GM18909 (cell line): ENCODE measurements around the gene CCIN.
"Not testable (repeated sequence)": the region's sequence is repeated elsewhere in the genome, so short reads cannot be mapped to it uniquely, and the experiment has no call there.

ENCODE experiments used
- ATAC-seq: cut with Tn5 transposase; IDR thresholded peaks from one replicate; pipeline ENCODE4 v1.9.1; 2021; ENCODE audit warnings: mild to moderate bottlenecking; ENCODE audit not compliant: unreplicated experiment, poor library complexity

The CCIN gene

GRCh38 chr9:36158122-36158521 is 11.1 kb upstream of the CCIN start:
- no peak for ATAC-seq

DNA sequence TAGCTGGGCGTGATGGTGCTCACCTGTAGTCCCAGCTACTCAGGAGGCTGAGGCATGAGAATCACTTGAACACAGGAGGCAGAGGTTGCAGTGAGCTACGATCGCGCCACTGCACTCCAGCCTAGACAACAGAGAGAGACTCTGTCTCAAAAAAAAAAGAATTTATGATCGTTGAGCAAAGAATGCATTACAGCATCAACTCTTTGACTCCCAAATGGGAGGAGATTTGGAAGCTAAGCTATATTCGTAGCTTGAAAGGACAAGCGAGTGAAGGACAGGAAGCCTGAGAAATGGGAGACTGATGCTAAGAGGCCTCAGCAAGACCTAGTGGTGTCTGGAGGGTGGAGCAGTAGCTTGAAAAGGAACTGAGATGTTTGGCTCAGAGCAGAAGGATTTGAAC is 10.3 kb upstream of the CCIN start:
- no peak for ATAC-seq

DNA sequence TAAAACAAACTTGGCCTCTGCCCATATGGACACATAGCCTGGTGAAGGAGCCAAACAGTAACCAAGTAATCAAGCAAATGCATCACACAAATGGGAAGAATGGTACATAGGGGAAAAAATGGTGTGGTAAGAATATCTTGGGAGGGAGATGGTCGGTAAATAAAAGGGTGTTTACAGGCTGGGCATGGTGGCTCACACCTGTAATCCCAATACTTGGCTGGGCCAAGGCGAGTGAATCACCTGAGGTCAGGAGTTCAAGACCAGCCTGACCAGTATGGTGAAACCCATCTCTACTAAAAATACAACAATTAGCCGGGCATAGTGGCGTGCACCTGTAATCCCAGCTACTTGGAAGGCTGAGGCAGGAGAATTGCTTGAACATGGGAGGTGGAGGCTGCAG is 9.7 kb upstream of the CCIN start:
- ATAC-seq: not testable (repeated sequence)

DNA sequence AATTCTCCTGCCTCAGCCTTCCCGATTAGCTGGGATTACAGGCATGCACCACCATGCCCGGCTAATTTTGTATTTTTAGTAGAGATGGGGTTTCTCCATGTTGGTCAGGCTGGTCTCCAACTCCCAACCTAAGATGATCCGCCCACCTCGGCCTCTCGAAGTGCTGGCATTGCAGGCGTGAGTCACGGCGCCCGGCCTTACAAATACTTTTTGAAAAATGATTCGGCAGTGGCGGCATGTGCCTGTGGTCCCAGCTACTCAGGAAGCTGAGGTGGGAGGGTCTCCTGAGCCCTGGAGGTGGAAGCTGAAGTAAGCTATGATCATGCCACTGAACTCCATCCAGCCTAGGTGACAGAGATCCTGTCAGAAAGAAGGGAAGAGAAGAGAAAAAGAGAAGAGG is 9.1 kb upstream of the CCIN start:
- not testable (repeated sequence) for ATAC-seq

DNA sequence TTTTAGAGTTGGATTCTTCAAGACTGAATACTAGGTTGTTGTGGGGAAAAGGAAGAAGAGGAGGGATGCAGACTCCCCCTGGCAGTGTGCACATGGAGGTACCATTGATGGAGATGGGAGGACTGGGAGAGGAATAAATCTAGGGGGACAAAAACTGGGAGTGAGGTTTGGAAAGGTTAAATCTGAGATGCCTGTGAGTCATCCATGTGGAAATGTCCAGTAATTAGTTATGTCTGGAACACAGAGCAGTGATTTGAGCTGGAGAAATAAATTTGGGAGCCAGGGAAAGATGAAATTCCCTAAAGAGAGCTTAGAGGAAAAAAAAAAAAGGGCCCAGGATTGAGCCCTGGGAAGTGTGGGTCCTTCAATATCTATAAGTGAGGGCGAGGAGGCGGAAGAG is 8.0 kb upstream of the CCIN start:
- ATAC-seq: no peak

- ATAC-seq: no peak
These were observed 6.9 kb upstream of the CCIN start for GRCh38 chr9:36162211-36162738.

GRCh38 chr9:36163049-36163785 is 6.0 kb upstream of the CCIN start:
- no peak for ATAC-seq

DNA sequence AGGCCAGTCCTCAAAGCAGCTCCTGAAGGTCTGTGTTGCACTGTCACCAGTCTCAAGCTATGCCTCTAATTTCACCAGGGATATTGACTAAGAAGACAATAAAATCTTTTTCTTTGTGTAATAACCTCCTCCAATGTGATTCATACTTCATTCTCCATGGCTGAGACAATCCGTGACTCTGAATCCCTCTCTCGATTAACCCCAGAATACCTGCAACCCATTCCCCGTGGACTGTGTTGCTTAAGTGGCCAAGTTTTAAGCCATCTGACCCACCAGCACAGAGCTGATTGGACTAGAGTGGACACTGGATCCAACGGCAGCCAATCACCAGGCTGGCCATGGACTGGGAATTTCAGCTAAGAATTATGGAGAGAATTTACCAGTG is 5.4 kb upstream of the CCIN start:
- ATAC-seq: no peak

DNA sequence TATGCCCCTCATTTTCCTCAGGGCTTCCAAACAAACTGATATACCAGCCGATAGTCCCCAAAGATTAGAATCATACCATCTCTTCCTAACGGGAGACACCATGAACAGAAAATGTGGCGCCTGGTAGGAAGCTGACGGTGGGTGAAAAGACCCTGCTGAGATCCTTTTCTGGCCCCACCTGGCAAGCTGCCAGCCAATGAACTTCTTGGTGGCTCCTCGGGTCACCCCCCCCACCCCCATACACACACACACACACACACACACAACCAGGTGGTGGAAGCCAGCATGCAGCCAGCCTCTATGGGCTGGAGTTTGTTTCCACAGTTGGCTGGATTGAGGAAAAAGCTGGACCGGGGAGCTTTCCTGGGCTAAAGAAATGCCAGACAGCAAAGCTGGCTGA is 4.8 kb upstream of the CCIN start:
- ATAC-seq: no peak

GRCh38 chr9:36164989-36165388 is 4.2 kb upstream of the CCIN start:
- ATAC-seq: no peak

DNA sequence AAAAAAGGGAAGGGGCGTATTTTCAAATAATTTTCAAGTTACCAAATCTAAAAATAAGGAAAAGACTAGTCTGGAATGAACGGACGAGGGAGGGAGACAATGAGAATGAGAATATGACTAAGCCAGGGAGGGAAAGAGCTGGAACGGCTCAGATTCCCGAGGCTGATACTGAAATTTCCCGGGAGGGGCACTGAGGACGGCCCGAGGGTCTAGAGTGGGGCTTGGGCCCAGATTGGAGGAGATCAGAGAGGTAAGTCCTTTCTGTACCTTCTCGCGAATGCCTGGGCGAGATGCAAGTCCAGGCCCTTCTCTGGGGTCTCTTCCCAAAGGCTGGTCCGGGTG is 3.4 kb upstream of the CCIN start:
- no peak for ATAC-seq

- ATAC-seq: peak; percentile 89
These were observed 2.8 kb upstream of the CCIN start for GRCh38 chr9:36166168-36166927.

DNA sequence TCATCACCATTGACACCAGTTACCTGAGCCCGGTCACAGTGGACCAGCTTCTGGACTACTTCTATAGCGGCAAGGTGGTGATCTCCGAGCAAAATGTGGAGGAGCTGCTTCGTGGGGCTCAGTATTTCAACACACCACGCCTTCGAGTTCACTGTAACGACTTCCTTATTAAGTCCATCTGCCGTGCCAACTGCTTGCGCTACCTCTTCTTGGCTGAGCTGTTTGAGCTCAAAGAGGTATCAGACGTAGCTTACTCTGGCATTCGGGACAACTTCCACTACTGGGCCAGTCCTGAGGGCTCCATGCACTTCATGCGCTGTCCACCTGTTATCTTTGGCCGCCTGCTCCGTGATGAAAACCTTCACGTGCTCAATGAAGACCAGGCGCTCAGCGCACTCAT is 520 bp downstream of the CCIN start:
- ATAC-seq: no peak

DNA sequence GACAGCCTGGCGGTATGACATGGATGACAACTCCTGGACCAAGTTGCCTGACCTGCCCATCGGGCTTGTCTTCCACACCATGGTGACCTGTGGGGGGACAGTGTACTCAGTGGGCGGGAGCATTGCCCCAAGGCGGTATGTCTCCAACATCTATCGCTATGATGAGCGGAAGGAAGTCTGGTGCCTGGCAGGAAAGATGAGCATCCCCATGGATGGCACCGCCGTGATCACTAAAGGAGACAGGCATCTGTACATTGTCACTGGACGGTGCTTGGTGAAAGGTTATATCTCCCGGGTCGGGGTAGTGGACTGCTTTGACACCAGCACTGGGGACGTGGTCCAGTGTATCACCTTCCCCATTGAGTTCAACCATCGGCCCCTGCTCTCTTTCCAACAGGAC is 1.3 kb downstream of the CCIN start:
- ATAC-seq: no peak

- ATAC-seq: no peak
These were observed 4.7 kb downstream of the CCIN start for GRCh38 chr9:36173861-36174260.

DNA sequence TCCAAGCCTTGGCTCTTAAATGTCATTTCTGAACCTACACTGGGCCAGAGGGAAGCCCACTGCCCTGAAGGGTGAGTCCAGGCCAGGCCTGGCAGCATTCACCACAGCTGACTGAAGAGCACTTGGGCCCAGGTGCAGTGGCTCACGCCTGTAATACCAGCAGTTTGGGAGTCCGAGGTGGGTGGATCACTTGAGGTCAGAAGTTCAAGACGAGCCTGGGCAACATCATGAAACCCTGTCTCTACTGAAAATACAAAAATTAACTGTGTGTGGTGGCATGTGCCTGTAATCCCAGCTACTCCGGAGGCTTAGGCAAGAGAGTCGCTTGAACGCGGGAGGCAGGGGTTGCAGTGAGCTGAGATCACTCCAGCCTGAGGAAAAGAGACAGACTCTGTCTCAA is 5.1 kb downstream of the CCIN start:
- no peak for ATAC-seq

- ATAC-seq: no peak
These were observed 5.5 kb downstream of the CCIN start for GRCh38 chr9:36174731-36175130.

- ATAC-seq: not testable (repeated sequence)
These were observed 6.0 kb downstream of the CCIN start for GRCh38 chr9:36175209-36175608.

DNA sequence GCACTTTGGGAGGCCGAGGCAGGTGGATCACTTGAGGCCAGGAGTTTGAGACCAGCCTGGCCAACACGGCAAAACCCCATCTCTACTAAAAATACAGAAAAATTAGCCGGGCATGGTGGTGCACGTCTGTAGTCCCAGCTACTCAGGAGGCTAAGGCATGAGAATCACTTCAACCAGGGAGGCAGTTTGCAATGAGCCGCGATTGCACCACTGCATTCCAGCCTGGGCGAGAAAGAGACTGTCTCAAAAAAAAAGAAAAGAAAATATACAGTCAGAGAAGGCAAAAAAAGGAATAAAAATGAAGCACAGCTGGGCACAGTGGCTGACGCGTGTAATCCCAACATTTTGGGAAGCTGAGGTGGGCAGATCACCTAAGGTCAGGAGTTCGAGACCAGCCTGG is 7.3 kb downstream of the CCIN start:
- ATAC-seq: not testable (repeated sequence)

DNA sequence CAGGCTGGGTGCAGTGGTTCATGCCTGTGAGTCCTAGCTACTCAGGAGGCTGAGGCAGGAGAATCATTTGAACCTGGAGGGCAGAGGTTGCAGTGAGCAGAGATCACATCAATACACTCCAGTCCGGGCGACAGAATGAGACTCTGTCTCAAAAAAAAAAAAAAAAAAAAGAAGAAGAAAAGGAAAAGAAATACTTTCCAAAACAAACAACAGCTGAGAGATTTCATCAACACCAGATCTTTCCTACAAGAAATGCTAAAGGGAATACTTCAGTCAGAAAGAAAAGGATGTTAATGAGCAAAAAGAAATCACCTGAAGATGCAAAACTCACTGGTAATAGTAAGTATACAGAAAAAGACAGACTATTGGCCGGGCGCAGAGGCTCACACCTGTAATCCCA is 8.4 kb downstream of the CCIN start:
- no peak for ATAC-seq

DNA sequence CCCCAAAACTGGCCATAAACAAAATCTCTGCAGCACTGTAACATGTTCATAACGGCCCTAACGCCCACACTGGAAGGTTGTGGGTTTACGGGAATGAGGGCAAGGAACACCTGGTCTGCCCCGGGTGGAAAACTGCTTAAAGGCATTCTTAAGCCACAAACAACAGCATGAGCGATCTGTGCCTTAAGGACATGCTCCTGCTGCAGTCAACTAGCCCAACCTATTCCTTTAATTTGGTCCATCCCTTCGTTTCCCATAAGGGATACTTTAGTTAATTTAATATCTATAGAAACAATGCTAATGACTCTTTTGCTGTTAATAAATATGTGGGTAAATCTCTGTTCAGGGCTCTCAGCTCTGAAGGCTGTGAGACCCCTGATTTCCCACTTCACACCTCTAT is 11.1 kb downstream of the CCIN start:
- ATAC-seq: not testable (repeated sequence)

- ATAC-seq: no peak
These were observed 18.2 kb downstream of the CCIN start for GRCh38 chr9:36187414-36187813.
